PFSK-1 (cell line): ENCODE results near the gene FGFR2.

Source experiments
- FOXP2 ChIP-seq: optimal IDR thresholded peaks from 2 replicates; pipeline ENCODE3; 2011; ENCODE audit warnings: borderline replicate concordance, control low read depth, inconsistent platforms; ENCODE audit not compliant: insufficient read depth; ENCODE audit errors: extremely low read length, extremely low read depth
- POLR2AphosphoS5 ChIP-seq: IDR thresholded peaks from 2 replicates; pipeline ENCODE4 v1.6.1; 2012; ENCODE audit warnings: low read depth, mild to moderate bottlenecking, control low read depth, low read length, moderate library complexity
- SIN3A ChIP-seq: IDR thresholded peaks from 2 replicates; pipeline ENCODE4 v1.6.1; 2012; ENCODE audit warnings: mild to moderate bottlenecking, low read length, moderate library complexity, borderline replicate concordance; ENCODE audit not compliant: insufficient read depth
- TAF1 ChIP-seq: IDR thresholded peaks from 2 replicates; pipeline ENCODE4 v1.6.1; 2012; ENCODE audit warnings: low read length, control low read depth, borderline replicate concordance; ENCODE audit not compliant: insufficient read depth
- TF ChIP-seq, protein P1 (sequence below), 2 experiments: IDR thresholded peaks; 2 replicates each; pipeline versions ENCODE4 v1.6.1 to v1.8.0; 2011 to 2012; ENCODE audit warnings: low read depth in 2 of 2, low read length in 2 of 2, control low read depth in 1 of 2, inconsistent platforms in 1 of 2, mild to moderate bottlenecking in 1 of 2, moderate library complexity in 1 of 2; ENCODE audit not compliant: insufficient read depth in 1 of 2

The FGFR2 gene

GRCh38 chr10:121608469-121609190, 10.4 kb upstream of the FGFR2 start:
- TF ChIP-seq SIN3A = no peak

- TF ChIP-seq FOXP2 (no peak), POLR2AphosphoS5 (no peak), SIN3A (no peak), TAF1 (no peak)
- TF ChIP-seq, protein P1, sequence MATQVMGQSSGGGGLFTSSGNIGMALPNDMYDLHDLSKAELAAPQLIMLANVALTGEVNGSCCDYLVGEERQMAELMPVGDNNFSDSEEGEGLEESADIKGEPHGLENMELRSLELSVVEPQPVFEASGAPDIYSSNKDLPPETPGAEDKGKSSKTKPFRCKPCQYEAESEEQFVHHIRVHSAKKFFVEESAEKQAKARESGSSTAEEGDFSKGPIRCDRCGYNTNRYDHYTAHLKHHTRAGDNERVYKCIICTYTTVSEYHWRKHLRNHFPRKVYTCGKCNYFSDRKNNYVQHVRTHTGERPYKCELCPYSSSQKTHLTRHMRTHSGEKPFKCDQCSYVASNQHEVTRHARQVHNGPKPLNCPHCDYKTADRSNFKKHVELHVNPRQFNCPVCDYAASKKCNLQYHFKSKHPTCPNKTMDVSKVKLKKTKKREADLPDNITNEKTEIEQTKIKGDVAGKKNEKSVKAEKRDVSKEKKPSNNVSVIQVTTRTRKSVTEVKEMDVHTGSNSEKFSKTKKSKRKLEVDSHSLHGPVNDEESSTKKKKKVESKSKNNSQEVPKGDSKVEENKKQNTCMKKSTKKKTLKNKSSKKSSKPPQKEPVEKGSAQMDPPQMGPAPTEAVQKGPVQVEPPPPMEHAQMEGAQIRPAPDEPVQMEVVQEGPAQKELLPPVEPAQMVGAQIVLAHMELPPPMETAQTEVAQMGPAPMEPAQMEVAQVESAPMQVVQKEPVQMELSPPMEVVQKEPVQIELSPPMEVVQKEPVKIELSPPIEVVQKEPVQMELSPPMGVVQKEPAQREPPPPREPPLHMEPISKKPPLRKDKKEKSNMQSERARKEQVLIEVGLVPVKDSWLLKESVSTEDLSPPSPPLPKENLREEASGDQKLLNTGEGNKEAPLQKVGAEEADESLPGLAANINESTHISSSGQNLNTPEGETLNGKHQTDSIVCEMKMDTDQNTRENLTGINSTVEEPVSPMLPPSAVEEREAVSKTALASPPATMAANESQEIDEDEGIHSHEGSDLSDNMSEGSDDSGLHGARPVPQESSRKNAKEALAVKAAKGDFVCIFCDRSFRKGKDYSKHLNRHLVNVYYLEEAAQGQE (IDR thresholded peaks at IDR 0.05; ENCODE audit: insufficient read depth in 1 of 2, low read depth in 2 of 2, low read length in 2 of 2) = no peak
Observed at GRCh38 chr10:121607310-121608055, 9.2 kb upstream of the FGFR2 start.

DNA sequence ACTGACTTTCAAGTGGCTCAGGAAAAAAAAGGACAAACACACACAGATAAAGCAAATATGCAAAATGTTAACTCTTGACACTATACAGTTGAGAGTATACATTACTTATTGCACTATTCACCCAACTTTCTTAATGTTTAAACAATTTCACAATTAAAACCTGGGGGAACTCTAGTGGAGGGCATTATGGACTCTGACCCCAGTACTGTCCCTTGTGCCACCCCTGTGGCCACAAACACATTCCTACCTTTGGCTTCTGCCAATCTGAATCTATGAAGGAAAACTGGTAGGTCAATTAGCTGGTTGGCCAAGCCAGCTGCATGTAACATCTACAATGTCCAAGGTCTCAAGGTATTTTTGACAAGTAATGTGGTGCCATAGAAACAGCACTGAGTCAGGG, 7.5 kb upstream of the FGFR2 start:
- TF ChIP-seq, protein P1 (IDR thresholded peaks at IDR 0.05; ENCODE audit: insufficient read depth in 1 of 2, low read depth in 2 of 2, low read length in 2 of 2) = no peak
- no peak for TF ChIP-seq SIN3A

- TF ChIP-seq FOXP2 (no peak), SIN3A (no peak), POLR2AphosphoS5 (no peak), TAF1 (no peak)
- TF ChIP-seq, protein P1 (IDR thresholded peaks at IDR 0.05; ENCODE audit: insufficient read depth in 1 of 2, low read depth in 2 of 2, low read length in 2 of 2) = no peak
Observed at GRCh38 chr10:121601458-121601857, 3.2 kb upstream of the FGFR2 start.

- no peak for TF ChIP-seq SIN3A
- no peak for TF ChIP-seq TAF1
- TF ChIP-seq FOXP2 = no peak
- TF ChIP-seq, protein P1 (IDR thresholded peaks at IDR 0.05; ENCODE audit: insufficient read depth in 1 of 2, low read depth in 2 of 2, low read length in 2 of 2) = no peak
Observed at GRCh38 chr10:121600611-121601010, 2.4 kb upstream of the FGFR2 start.
